NCI-H1930 (cell line): ENCODE data around the gene FAM241A.
A peak's percentile ranks its signal among the peaks of the same experiment; 100 is the strongest.

Experiments used
- DNase-seq, 2 experiments: peaks; one replicate each; lab custom pipeline; 2025; lab: John Stamatoyannopoulos, UW

FAM241A gene

DNA sequence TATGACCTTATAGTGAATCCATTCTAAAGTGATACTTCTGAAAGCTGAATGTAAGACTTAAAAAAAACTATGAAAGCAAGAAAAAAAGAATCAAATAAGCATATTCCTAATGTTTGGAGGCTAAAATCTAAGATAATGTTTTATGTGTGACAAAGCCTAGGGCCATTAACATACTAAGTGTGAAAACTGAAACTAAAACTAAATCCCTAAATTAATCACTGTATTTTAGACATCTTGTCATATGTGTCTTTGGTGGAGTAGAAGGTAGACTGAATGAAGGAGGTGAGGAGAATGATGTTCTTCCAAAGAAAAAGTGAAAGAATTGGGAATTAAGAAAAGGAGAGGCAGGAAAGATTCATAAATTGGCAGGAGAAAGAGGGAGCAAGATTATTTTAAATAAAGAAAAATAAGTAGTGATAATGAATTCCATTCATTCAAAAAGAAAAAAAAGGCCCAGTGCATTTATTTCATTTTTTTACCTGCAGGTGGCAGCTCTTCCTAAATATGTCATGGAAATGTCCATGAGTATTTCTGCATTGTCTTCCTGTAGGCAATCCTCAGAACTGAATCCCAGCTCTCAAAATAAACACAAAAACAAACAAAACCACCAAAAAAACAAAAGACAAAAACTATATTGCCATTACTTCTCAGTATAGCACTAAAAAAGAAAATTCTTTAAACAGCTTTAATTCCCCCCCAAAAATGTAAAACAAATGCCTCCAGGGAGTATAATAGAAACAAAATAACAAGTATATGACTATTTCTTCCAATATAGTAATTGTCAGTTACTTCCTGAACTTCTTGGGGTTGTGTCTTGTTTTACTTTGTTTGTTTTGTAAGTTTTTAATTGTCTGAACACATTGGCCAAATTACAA lies 69.4 kb downstream of the FAM241A start:
- no peak for DNase-seq

DNA sequence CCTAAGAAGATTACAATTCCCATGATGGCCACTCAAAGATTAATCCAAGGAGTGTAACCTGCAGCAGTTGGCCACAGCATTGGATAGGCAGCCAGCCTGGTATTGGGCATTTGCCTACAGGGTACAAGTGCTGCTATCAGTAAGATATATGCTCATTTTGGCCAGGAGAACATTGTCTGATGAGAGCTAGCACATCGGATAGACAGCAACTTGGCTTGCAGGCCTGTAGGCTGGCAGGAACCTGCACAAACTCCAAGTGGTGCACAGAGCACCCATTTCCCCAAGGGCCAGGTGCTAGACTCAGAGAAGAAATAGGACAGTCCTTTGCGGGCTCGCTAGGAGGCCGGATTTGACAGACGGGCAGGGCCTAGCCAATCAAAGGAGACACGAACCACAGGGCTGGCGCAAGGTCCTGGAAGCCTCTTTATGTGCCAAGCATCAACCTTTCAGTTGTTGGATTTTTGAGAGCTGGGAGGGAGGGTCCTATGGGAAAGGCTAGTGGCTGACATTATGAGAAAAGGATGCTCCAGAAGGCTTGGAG lies 74.6 kb downstream of the FAM241A start:
- no peak for DNase-seq

DNA sequence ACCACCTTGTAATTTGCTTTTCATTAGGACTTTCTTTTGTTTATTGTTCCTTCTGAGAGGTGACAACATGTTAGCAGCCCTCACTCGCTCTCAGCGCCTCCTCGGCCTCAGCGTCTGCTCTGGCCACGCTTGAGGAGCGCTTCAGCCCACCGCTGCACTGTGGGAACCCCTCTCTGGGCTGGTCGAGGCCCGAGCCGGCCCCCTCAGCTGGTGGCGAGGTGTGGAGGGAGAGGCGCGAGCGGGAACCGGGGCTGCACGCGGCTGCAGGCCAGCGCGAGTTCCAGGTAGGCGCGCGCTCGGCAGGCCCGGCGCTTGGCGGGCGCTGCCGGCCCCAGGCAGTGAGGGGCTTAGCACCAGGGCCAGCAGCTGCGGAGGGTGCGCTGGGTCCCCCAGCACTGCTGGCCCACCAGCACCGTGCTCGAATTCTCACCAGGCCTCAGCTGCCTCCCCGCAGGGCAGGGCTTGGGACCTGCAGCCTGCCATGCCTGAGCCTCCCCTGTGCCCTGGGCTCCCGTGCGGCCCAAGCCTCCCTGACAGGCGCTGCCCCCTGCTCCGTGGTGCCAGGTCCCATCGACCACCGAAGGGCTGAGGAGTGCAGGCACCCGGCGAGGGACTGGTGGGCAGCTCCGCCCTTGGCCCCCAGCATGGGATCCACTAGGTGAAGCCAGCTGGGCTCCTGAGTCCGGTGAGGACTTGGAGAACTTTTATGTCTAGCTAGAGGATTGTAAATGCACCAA lies 77.1 kb downstream of the FAM241A start:
- no peak for DNase-seq

DNA sequence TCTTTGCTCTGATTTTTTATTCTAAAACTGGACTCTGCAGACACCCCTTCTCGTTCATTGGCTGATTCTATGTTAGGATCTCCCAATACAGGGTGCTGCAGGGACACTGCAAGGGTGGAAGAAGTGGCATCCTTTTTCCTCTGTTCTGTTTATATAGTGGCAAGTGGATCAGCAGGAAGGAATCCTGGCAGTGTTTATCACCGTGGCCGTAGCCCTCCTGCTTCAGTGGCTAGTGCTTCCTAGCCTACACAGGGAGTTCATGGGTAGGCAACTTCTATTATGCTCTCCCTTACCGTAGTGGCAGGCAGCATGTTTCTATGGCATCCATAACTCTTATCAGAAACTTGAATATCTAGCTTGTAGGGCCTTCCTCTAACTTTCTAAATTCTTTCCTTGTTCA lies 79.9 kb downstream of the FAM241A start:
- DNase-seq, result no peak

DNA sequence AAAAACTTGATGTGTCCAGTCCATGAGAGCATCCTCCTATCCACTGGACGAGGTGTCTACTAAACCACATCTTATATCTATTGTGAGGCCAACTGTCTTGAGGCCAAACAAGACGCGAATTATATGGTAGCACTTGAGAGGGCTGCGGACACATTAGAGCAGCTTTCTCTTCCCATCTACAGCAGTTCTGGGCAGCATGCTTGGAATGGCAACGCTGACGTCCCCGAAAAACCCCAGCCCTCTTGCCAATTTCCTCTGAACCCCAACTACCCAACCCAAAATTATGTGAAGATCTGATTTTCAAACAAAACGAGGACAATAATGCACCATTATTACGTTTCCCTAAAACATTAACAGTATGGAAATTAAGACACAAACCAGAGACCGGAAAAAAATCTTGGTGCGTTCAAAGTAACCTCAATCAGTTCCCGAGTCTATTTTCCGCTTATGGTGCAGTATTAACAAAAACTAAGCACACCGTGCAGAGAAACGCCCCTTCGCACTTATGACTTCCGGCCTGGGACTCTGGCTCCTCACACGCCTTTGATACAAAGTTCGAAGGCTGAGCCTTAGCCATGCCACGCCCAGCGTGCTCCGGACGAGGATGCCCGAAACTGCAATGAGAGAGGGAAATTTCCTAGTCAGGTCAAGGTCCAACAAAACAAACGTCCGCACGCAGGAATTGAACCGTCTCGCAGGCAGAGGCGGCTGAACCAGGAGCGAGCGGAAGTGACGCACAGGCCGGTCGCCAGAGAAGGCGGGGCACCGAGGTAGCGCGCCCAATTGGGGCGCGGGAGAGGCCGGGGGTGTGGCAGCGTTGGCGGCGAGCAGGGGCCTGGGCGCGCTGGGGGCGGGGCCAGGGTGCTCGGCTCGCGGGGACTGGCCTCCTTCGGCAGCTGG lies 85.9 kb downstream of the FAM241A start:
- peak; percentile 88 to 93 for DNase-seq

DNA sequence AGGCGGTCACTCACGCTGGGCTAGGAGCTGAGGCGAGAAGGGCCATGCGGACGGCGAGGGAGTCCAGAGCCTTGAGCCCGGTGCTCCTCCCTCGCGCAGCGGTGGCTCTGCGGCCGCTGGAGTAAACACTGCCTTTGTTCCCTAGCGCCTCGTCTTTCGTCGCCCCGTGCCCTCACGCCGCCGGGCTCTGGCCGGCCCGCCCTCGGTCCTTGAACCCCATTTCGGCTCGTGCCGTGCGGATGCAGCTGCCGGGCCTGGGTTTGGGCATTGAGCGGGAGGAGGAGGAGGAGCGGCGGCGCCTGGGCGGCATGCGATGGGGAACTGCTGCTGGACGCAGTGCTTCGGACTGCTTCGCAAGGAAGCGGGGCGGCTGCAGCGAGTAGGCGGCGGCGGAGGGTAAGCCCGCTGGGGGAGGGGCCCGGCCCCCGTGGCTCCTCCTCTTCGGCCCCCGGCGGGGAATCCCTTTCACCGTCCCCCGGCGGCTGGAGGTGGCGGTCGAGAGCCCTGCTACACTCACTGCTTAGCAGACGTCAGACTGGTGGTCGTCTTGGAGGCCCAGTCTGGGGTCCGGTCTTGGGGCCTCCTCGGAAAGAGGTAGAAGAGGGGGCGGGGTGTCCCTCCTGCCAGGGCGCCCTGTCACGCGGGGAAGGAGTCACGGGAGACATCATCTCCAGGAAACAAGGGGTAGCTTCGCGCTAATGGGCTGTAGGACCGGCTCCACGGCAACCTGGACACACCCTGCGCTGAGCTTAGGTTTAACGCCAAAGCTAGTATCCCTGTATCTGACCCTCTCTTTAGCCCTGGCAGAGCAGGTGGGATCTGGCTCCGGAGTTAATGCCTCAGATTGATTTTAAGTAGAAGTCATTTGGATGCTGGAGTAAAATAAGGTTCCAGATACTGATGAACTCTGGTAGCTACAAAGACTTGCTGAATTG lies 86.8 kb downstream of the FAM241A start, which contains the start of gene AP1AR:
TSS of gene AP1AR (plus strand) at position 9 of the 935 bp plus-strand sequence. CDS start at position 314, 305 bp downstream.
- peak; percentile 66 to 77 for DNase-seq

DNA sequence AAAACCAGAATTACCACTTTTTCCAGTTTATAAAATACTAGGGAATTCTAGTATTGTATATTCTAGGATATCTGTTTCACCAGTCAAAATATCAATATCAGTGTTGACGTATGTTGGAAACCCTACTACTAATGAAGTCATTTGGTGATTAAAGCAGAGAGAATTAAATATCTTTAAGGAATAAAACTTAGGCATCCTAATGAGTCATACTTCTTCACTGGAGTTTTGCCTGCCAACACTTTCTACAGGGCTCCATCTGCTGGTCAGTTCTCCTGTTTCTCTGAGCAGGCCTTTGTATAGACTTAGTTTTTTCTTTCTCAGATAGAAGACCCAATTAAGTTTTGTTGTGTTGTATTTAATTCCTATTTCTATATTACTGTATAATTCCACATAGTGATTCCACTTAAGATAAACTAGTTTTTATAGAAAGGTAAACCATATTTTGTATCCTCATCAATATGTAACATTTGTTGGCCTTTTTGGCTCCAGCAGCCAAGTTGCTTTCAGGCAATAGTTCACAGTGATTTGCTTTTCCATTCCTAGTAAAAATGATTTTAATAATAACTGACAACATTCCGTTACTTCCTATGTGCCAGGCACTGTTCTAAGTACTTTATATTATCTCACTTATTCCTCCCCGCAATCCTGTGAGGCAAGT lies 89.8 kb downstream of the FAM241A start:
- peak in 1 of 2 experiments; percentile 12 for DNase-seq

DNA sequence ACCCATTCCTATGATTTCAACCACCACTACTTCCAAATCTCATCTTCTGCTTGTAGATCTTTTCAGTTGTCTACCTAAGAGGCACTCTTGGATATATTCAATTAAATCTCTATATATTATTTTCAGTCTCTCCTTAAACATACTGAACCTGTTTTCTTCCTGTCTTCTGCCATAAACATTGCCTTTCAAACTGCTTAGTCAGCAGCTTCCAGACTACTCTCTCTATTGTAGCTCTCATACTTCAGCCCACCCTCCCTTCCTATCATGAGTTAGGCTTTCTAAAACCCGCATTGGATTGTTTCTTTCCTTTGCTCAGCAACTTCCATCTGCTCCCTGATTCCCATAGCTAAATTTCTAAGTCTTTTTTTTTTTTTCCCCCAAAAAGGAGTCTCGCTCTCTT lies 90.8 kb downstream of the FAM241A start:
- DNase-seq, result no peak

DNA sequence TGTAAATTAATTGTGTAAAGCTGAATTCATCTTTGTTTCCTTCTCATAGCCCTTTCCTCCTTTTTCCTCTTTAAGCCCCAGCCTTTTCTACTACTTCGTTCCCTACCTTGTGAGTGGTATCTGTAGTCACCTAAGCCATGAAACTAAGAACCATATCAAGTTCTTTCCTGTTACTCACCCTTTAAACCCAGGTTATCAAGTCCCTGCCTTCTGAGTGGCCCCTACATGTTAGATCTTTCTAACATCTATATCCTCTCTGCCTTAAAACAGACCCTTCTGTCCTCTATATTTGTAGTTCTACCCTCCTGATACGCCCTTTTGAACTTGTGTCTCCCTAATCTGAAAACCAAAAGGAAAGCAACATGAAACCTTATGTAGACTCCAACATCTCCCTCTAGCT lies 93.6 kb downstream of the FAM241A start:
- DNase-seq, result no peak
